ENCODE measurements around the gene TMEM208. TPM values are rescaled to one million over a fixed set of nuclear protein-coding genes. Genes with fewer than 3 reads are reported as not detected.

Gene TMEM208
- polyA plus RNA-seq, 2 of the 4 experiments (the other 2 are of a cell fraction) = 73.5 to 114 TPM

GRCh38 chr16:67249178-67250044 lies 22.5 kb downstream of the TMEM208 start:
- WGBS (ENCODE audit: missing lambda C conversion rate) = 58% methylated on average over 18 of the region's 22 CpGs
- ChIA-PET CTCF (interaction anchor here (0.7 to 9.7 kb wide), 13 partner anchors 11 to 218 kb away, joined by 3 to 138 read pairs (median 4); partner anchors contain the start of genes KCTD19, LRRC36 and TMEM208), POLR2A (interaction anchor here (0.5 to 3.3 kb wide), 2 partner anchors 23 to 68 kb away, joined by 5 to 30 read pairs; partner anchors contain the start of gene TMEM208)
- FAIRE-seq (no peak), DNase-seq (ENCODE audit: low read depth in 1 of 2, low spot score in 1 of 2) (no peak), ATAC-seq (no peak)
- Histone ChIP-seq H3K4me2 (peak overlapping the region; percentile 97), H3K9me3 (no peaks in the 10 kb centered on the region), H3K4me1 (peaks cover 31% of the 10 kb centered on the region), H3K27ac (peak overlapping the region; percentile 77 to 95), H3K4me3 (peak overlapping the region; percentile 74)
- no peak for TF ChIP-seq MAZ (IDR thresholded peaks at IDR 0.05; ENCODE audit: borderline replicate concordance, low read depth, low read length)
- no peak for TF ChIP-seq ZNF302 (CRISPR knock-in tag; IDR thresholded peaks at IDR 0.05)
- TF ChIP-seq ZSCAN20 (CRISPR knock-in tag; IDR thresholded peaks at IDR 0.05) = no peak
- no peak for TF ChIP-seq SMC3 (IDR thresholded peaks at IDR 0.05)
- no peak for TF ChIP-seq REST (IDR thresholded peaks at IDR 0.05)
- no peak for TF ChIP-seq NR3C1 (IDR thresholded peaks at IDR 0.05)
- TF ChIP-seq PBX3 (IDR thresholded peaks at IDR 0.05) = no peak
- TF ChIP-seq EHF (CRISPR knock-in tag; IDR thresholded peaks at IDR 0.05) = no peak
- TF ChIP-seq MAX (IDR thresholded peaks at IDR 0.05) = no peak
- TF ChIP-seq JUNB (IDR thresholded peaks at IDR 0.05) = no peak
- TF ChIP-seq CTCF (IDR thresholded peaks at IDR 0.05) = no peak
- TF ChIP-seq MAFK (IDR thresholded peaks at IDR 0.05; ENCODE audit: partially characterized antibody) = no peak
- TF ChIP-seq USF2 (IDR thresholded peaks at IDR 0.05) = no peak
- TF ChIP-seq PHF8 (IDR thresholded peaks at IDR 0.05; ENCODE audit: borderline replicate concordance, low read depth) = no peak
- no peak for TF ChIP-seq KDM1A (IDR thresholded peaks at IDR 0.05; ENCODE audit: low read depth)

GRCh38 chr16:67250045-67250327 lies 23.1 kb downstream of the TMEM208 start:
- WGBS (ENCODE audit: missing lambda C conversion rate) = 88% methylated on average over 4 of the region's 4 CpGs
- peaks cover 26% of the 10 kb centered on the region for H3K4me1 ChIP-seq
- no peak for TF ChIP-seq ZNF302 (CRISPR knock-in tag; IDR thresholded peaks at IDR 0.05)
- no peak for TF ChIP-seq EHF (CRISPR knock-in tag; IDR thresholded peaks at IDR 0.05)
- no peak for TF ChIP-seq EHMT2 (IDR thresholded peaks at IDR 0.05; ENCODE audit: low read depth)
- no peak for TF ChIP-seq POLR2AphosphoS2 (conservative IDR thresholded peaks at IDR 0.05; ENCODE audit: low read length)
- TF ChIP-seq CHD2 (IDR thresholded peaks at IDR 0.05; ENCODE audit: low read length, partially characterized antibody) = no peak
- TF ChIP-seq MYC (IDR thresholded peaks at IDR 0.05; ENCODE audit: borderline replicate concordance, low read length) = no peak
- no peak for TF ChIP-seq CBX8 (IDR thresholded peaks at IDR 0.05)
- no peak for TF ChIP-seq MAFK (IDR thresholded peaks at IDR 0.05; ENCODE audit: partially characterized antibody)
- H3K4me2 ChIP-seq = 0 out of 3 replicates have a peak overlapping the region, but pooled peaks have one; percentile 97
- no peaks in the 10 kb centered on the region for H3K9me3 ChIP-seq
- no peak for ATAC-seq
- no peak for DNase-seq (ENCODE audit: low read depth in 1 of 2, low spot score in 1 of 2)
- H3K4me3 ChIP-seq = no peak overlapping the region
- ChIA-PET POLR2A (no interaction called here), CTCF (interaction anchor here (0.8 to 9.7 kb wide), 9 partner anchors 10 to 141 kb away, joined by 3 to 138 read pairs (median 6); partner anchors contain the start of genes KCTD19, LRRC36 and TMEM208)
- no peak for FAIRE-seq
- H3K27ac ChIP-seq = no peak overlapping the region

All from A549 (cell line).